ENCODE measurements around the gene NTS.

NTS gene

GRCh38 chr12:85927166-85927565 lies 53.1 kb downstream of the NTS start:
- DNase-seq = no peak
